IPS-NIHi7 (cell line): ENCODE results near the gene MAP2K5.

ENCODE experiments used
- DNase-seq: peaks from one replicate; pipeline ENCODE4 v3.0.0; 2012; ENCODE audit warnings: mixed read lengths; ENCODE audit errors: extremely low spot score

The MAP2K5 gene

GRCh38 chr15:67806536-67806935 lies 264.0 kb downstream of the MAP2K5 start:
- no peak for DNase-seq

- no peak for DNase-seq
Observed at GRCh38 chr15:67807141-67807540, 264.6 kb downstream of the MAP2K5 start.

GRCh38 chr15:67807836-67808235 lies 265.3 kb downstream of the MAP2K5 start:
- no peak for DNase-seq

- no peak for DNase-seq
Observed at GRCh38 chr15:67808821-67809220, 266.3 kb downstream of the MAP2K5 start.

GRCh38 chr15:67809441-67809840 lies 266.9 kb downstream of the MAP2K5 start:
- no peak for DNase-seq

- DNase-seq, result no peak
Observed at GRCh38 chr15:67809866-67810265, 267.4 kb downstream of the MAP2K5 start.

GRCh38 chr15:67812241-67812644 lies 269.7 kb downstream of the MAP2K5 start:
- no peak for DNase-seq

GRCh38 chr15:67813104-67813634 lies 270.7 kb downstream of the MAP2K5 start:
- no peak for DNase-seq

GRCh38 chr15:67815036-67815592 lies 272.6 kb downstream of the MAP2K5 start:
- DNase-seq, result no peak

GRCh38 chr15:67816668-67817067 lies 274.2 kb downstream of the MAP2K5 start:
- DNase-seq, result no peak

- DNase-seq, result no peak
Observed at GRCh38 chr15:67818464-67818863, 276.0 kb downstream of the MAP2K5 start.

- no peak for DNase-seq
Observed at GRCh38 chr15:67819636-67820035, 277.1 kb downstream of the MAP2K5 start.

- no peak for DNase-seq
Observed at GRCh38 chr15:67820122-67820991, 277.9 kb downstream of the MAP2K5 start.

- peak; percentile 82 for DNase-seq
Observed at GRCh38 chr15:67820992-67821783, 278.7 kb downstream of the MAP2K5 start.

GRCh38 chr15:67821784-67822440 lies 279.4 kb downstream of the MAP2K5 start:
- DNase-seq, result no peak

- no peak for DNase-seq
Observed at GRCh38 chr15:67822537-67823313, 280.2 kb downstream of the MAP2K5 start.

GRCh38 chr15:67823314-67824196 lies 281.1 kb downstream of the MAP2K5 start:
- no peak for DNase-seq

- no peak for DNase-seq
Observed at GRCh38 chr15:67824197-67824968, 281.9 kb downstream of the MAP2K5 start.
